A549 (cell line): ENCODE data around the gene EFNA3. TPM values are rescaled to one million over a fixed set of nuclear protein-coding genes. Genes with fewer than 3 reads are reported as not detected.

Experiments used
- ATAC-seq, 2 experiments: fragments of 200-7000 bp in 1 of 2; fragments of >200 bp in 1 of 2; cut with Nextera tagmentation in 1 of 2; cut with Tn5 transposase in 1 of 2; 3 replicates each; pipeline versions ENCODE4 v1.8.0 to v1.9.1; 2018 to 2020; ENCODE audit warnings: mild to moderate bottlenecking in 1 of 2, moderate library complexity in 1 of 2
- CTCF ChIA-PET: fragments of 300-600 bp; sonication (Branson Sonifier 250); formaldehyde crosslinking; extraction: SDS; loops from one replicate; lab custom pipeline; 2021; ENCODE audit warnings: antibody characterized with exemption, inconsistent platforms; lab: Yijun Ruan, JAX
- POLR2A ChIA-PET: fragments of 350-600 bp; formaldehyde crosslinking; extraction: SDS; loops from one replicate; lab custom pipeline; 2021; ENCODE audit warnings: antibody characterized with exemption, inconsistent platforms; lab: Yijun Ruan, JAX
- DNase-seq, 2 experiments: peaks; one replicate each; pipeline versions ENCODE4 v3.0.0 to v3.0.0-alpha.2; 2011 to 2016; ENCODE audit warnings: low read depth in 1 of 2, low spot score in 1 of 2
- FAIRE-seq: peaks from 2 replicates; lab custom pipeline; 2011; peaks lifted over from hg19 to GRCh38; lab: Jason Lieb, UNC
- H3K27ac ChIP-seq, 2 experiments: fragments of >200 bp; sonication (Bioruptor Twin); formaldehyde crosslinking; 3 replicates each; pipeline ENCODE4 v1.5.1; 2016 to 2017
- H3K4me1 ChIP-seq: fragments of >200 bp; sonication (Bioruptor Twin); formaldehyde crosslinking; 3 replicates; pipeline ENCODE4 v1.6.1; 2016
- H3K4me2 ChIP-seq: fragments of >200 bp; sonication (Bioruptor Twin); formaldehyde crosslinking; 3 replicates; pipeline ENCODE4 v1.6.1; 2016
- H3K4me3 ChIP-seq: fragments of >200 bp; sonication (Bioruptor Twin); formaldehyde crosslinking; 3 replicates; pipeline ENCODE4 v1.5.1; 2016
- H3K9me3 ChIP-seq: fragments of >200 bp; sonication (Bioruptor Twin); formaldehyde crosslinking; 3 replicates; pipeline ENCODE4 v1.6.1; 2016
- BHLHE40 ChIP-seq: IDR thresholded peaks from 2 replicates; pipeline ENCODE4 v1.6.1; 2012; ENCODE audit warnings: low read depth, low read length, inconsistent platforms
- CBX2 ChIP-seq: fragments of 200-600 bp; sonication (generic); IDR thresholded peaks from 2 replicates; pipeline ENCODE4 v1.6.1; 2016; ENCODE audit warnings: low read depth, mild to moderate bottlenecking, borderline replicate concordance
- CHD2 ChIP-seq: fragments of 150-350 bp; IDR thresholded peaks from 2 replicates; pipeline ENCODE4 v1.6.1; 2014; ENCODE audit warnings: low read length; ENCODE audit not compliant: partially characterized antibody
- CHD4 ChIP-seq: fragments of 200-600 bp; sonication (generic); IDR thresholded peaks from 2 replicates; pipeline ENCODE4 v1.6.1; 2016; ENCODE audit warnings: antibody characterized with exemption, mild to moderate bottlenecking, borderline replicate concordance
- EHMT2 ChIP-seq: fragments of 200-600 bp; sonication (generic); IDR thresholded peaks from 2 replicates; pipeline ENCODE4 v1.6.1; 2016; ENCODE audit warnings: antibody characterized with exemption, low read depth, mild to moderate bottlenecking, moderate library complexity
- ELK1 ChIP-seq: fragments of 150-350 bp; IDR thresholded peaks from 2 replicates; pipeline ENCODE4 v1.6.1; 2014; ENCODE audit warnings: low read depth, mild to moderate bottlenecking, low read length
- ESRRA ChIP-seq: fragments of 150-350 bp; IDR thresholded peaks from 2 replicates; pipeline ENCODE4 v1.6.1; 2014; ENCODE audit warnings: mild to moderate bottlenecking, low read length, borderline replicate concordance
- FOSL2 ChIP-seq, 2 experiments: fragments of 450-650 bp in 1 of 2; fragments of >200 bp in 1 of 2; sonication (Bioruptor Twin) in 1 of 2; formaldehyde crosslinking; IDR thresholded peaks; 2 replicates each; pipeline versions ENCODE4 v1.5.0 to v1.6.1; 2016 to 2020; ENCODE audit warnings: mild to moderate bottlenecking in 1 of 2, moderate library complexity in 1 of 2
- HEYL ChIP-seq: fragments of 250-450 bp; sonication (Bioruptor Pico); IDR thresholded peaks from 2 replicates; pipeline ENCODE4 v1.8.0; 2021; ENCODE audit warnings: mild to moderate bottlenecking, moderate library complexity
- KDM1A ChIP-seq: fragments of 200-600 bp; sonication (generic); IDR thresholded peaks from 2 replicates; pipeline ENCODE4 v1.6.1; 2016; ENCODE audit warnings: low read depth, mild to moderate bottlenecking
- KDM5A ChIP-seq: fragments of 200-600 bp; sonication (generic); IDR thresholded peaks from 2 replicates; pipeline ENCODE4 v1.6.1; 2016; ENCODE audit warnings: antibody characterized with exemption, mild to moderate bottlenecking
- MAFK ChIP-seq: fragments of 450-650 bp; IDR thresholded peaks from 2 replicates; pipeline ENCODE4 v1.6.1; 2014; ENCODE audit not compliant: partially characterized antibody
- NFE2L2 ChIP-seq: fragments of 150-350 bp; conservative IDR thresholded peaks from 2 replicates; pipeline ENCODE4 v1.6.1; 2014; ENCODE audit warnings: low read length
- POLR2AphosphoS2 ChIP-seq: conservative IDR thresholded peaks from 2 replicates; pipeline ENCODE4 v1.6.1; 2012; ENCODE audit warnings: low read length, improper control_type of control experiment, inconsistent platforms
- RAD21 ChIP-seq, 2 experiments: fragments of >200 bp in 1 of 2; sonication (Bioruptor Twin) in 1 of 2; formaldehyde crosslinking in 1 of 2; IDR thresholded peaks in 1 of 2; conservative IDR thresholded peaks in 1 of 2; 2 replicates in 1 of 2; 3 replicates in 1 of 2; pipeline ENCODE4 v1.6.1; 2012 to 2018; ENCODE audit warnings: inconsistent platforms in 1 of 2
- RARB ChIP-seq: fragments of 250-450 bp; sonication (Bioruptor Pico); IDR thresholded peaks from 2 replicates; pipeline ENCODE4 v1.8.0; 2021; ENCODE audit warnings: mild to moderate bottlenecking, moderate library complexity
- RCOR1 ChIP-seq: fragments of 150-350 bp; IDR thresholded peaks from 2 replicates; pipeline ENCODE4 v1.6.1; 2014; ENCODE audit warnings: antibody characterized with exemption, low read length, low read depth
- RFX5 ChIP-seq: fragments of 450-650 bp; IDR thresholded peaks from 2 replicates; pipeline ENCODE4 v1.7.1; 2014; ENCODE audit warnings: antibody characterized with exemption, mild to moderate bottlenecking, moderate library complexity
- RNF2 ChIP-seq: fragments of 200-600 bp; sonication (generic); IDR thresholded peaks from 2 replicates; pipeline ENCODE4 v1.6.1; 2016; ENCODE audit warnings: low read depth, mild to moderate bottlenecking, antibody characterized with exemption, moderate library complexity, borderline replicate concordance
- SMC3 ChIP-seq: fragments of >200 bp; sonication (Bioruptor Twin); formaldehyde crosslinking; IDR thresholded peaks from 3 replicates; pipeline ENCODE4 v1.6.1; 2018; ENCODE audit warnings: inconsistent platforms
- SREBF2 ChIP-seq: fragments of 450-650 bp; IDR thresholded peaks from 2 replicates; pipeline ENCODE4 v1.6.1; 2014; ENCODE audit warnings: mild to moderate bottlenecking, moderate library complexity
- ZNF302 ChIP-seq: fragments of 250-450 bp; sonication (Bioruptor Pico); IDR thresholded peaks from 2 replicates; pipeline ENCODE4 v1.9.0; 2021; ENCODE audit warnings: inconsistent platforms, mild to moderate bottlenecking, moderate library complexity
- WGBS: methylation state at CpG from one replicate; pipeline ENCODE4 v1.1.6; 2017; ENCODE audit errors: missing lambda C conversion rate; 5-methylcytosine and 5-hydroxymethylcytosine counted together
- polyA plus RNA-seq, 4 experiments: library from polyadenylated mRNA; depleted of rRNA in 3 of 4; stranded (reverse); fragments of >200 nt; fragmentation: RNase III in 1 of 4; extraction: RNeasy Plus Mini Kit Qiagen cat#74134 plus additional on column Dnase treatment in 1 of 4; gene quantifications; 2 replicates in 3 of 4; 3 replicates in 1 of 4; pipeline ENCODE4 v1.2.3, GENCODE V29; 2011 to 2017
- TF ChIP-seq, protein P1 (sequence below): fragments of >200 bp; sonication (Bioruptor Twin); formaldehyde crosslinking; IDR thresholded peaks from 3 replicates; pipeline ENCODE4 v1.6.1; 2016
- TF ChIP-seq, protein P2 (sequence below): IDR thresholded peaks from 2 replicates; pipeline ENCODE4 v1.6.1; 2012
- TF ChIP-seq, protein P3 (sequence below): IDR thresholded peaks from 2 replicates; pipeline ENCODE4 v1.6.1; 2012; ENCODE audit warnings: low read depth, borderline replicate concordance

Gene EFNA3
- polyA plus RNA-seq, 2 of the 4 experiments (the other 2 are of a cell fraction): 1.9 to 2.7 TPM

GRCh38 chr1:155043301-155043702, 35.3 kb upstream of the EFNA3 start:
- WGBS: 77% methylated on average over 12 of the region's 12 CpGs
- no peak for FAIRE-seq

DNA sequence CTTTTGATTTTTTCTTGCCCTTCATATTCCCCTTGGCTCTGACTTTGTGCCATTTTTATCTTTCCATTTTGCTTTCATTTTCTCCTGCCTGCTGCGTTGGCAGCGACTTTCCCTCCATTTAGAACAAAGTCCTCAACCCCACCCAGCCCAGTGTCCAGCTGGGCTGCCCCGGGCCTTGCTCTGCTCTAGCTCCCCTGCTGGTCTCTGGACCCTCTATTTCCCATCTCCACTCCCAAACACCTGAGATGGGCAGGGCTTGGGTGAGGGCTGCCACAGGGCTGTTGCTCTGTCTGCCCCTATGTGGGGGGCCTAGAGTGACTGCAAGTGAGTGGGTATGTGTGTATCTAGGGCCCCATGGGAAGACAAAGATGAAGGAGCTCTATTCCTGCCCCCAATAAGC, 34.8 kb upstream of the EFNA3 start:
- H3K4me2 ChIP-seq: no peak overlapping the region; the same call in 2 of the 3 replicates
- H3K4me1 ChIP-seq: peaks cover 37% of the 10 kb centered on the region
- H3K27ac ChIP-seq: peak overlapping the region; percentile 19 to 69; a peak in 3 of 6 replicates
- ChIA-PET POLR2A (interaction anchor here (0.7 kb wide), 1 partner anchor 79 kb away, joined by 6 read pairs; no protein-coding TSS in a partner anchor), CTCF (interaction anchor here (0.5 to 5.9 kb wide), 7 partner anchors 42 to 441 kb away, joined by 3 to 36 read pairs (median 5); no protein-coding TSS in a partner anchor)
- no peaks in the 10 kb centered on the region for H3K9me3 ChIP-seq
- no peak overlapping the region for H3K4me3 ChIP-seq
- FAIRE-seq (no peak), ATAC-seq (no peak), DNase-seq (no peak)
- TF ChIP-seq ZNF302 (CRISPR knock-in tag) (no peak), EHMT2 (no peak), RNF2 (no peak), CBX2 (no peak)
- TF ChIP-seq, protein P1, sequence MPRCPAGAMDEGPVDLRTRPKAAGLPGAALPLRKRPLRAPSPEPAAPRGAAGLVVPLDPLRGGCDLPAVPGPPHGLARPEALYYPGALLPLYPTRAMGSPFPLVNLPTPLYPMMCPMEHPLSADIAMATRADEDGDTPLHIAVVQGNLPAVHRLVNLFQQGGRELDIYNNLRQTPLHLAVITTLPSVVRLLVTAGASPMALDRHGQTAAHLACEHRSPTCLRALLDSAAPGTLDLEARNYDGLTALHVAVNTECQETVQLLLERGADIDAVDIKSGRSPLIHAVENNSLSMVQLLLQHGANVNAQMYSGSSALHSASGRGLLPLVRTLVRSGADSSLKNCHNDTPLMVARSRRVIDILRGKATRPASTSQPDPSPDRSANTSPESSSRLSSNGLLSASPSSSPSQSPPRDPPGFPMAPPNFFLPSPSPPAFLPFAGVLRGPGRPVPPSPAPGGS: no peak
- WGBS: 76% methylated on average over 3 of the region's 3 CpGs

More at GRCh38 chr1:155043301-155043702, 35.3 kb upstream of the EFNA3 start:
- ChIA-PET CTCF (interaction anchor here (1.1 to 5.9 kb wide), 4 partner anchors 43 to 125 kb away, joined by 3 to 36 read pairs (median 10); no protein-coding TSS in a partner anchor), POLR2A (no interaction called here)
- Histone ChIP-seq H3K4me1 (peaks cover 42% of the 10 kb centered on the region), H3K4me2 (no peak overlapping the region; the same call in 2 of the 3 replicates), H3K27ac (peak overlapping the region in 1 of 2 experiments; percentile 16; a peak in 1 of 6 replicates), H3K4me3 (no peak overlapping the region)
- TF ChIP-seq CHD4 (no peak), CHD2 (no peak)
- TF ChIP-seq, all 56 proteins: peak for 0
- no peak for DNase-seq
- no peaks in the 10 kb centered on the region for H3K9me3 ChIP-seq
- no peak for ATAC-seq

DNA sequence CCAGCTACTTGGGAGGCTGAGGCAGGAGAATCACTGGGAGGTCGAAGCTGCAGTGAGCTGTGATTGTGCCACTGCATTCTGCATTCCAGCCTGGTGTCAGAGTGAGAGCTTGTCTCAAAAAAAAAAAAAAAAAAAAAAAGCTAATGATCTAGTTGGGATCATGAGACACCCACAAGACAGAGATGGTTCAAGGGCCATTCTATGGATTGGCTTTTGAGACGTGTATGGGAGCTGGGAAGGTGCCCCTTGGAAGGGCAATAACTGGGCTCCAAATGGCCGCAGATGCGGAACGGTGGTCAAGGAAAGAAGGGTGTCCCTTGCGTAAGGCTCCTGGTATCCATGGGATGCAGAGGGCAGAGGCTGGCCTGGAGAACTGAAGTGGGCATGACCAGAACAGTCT, 34.3 kb upstream of the EFNA3 start:
- CTCF ChIA-PET: interaction anchor here (0.5 to 5.9 kb wide), 12 partner anchors 38 to 440 kb away, joined by 3 to 36 read pairs (median 4); no protein-coding TSS in a partner anchor
- FAIRE-seq: no peak
- no peak for ATAC-seq

DNA sequence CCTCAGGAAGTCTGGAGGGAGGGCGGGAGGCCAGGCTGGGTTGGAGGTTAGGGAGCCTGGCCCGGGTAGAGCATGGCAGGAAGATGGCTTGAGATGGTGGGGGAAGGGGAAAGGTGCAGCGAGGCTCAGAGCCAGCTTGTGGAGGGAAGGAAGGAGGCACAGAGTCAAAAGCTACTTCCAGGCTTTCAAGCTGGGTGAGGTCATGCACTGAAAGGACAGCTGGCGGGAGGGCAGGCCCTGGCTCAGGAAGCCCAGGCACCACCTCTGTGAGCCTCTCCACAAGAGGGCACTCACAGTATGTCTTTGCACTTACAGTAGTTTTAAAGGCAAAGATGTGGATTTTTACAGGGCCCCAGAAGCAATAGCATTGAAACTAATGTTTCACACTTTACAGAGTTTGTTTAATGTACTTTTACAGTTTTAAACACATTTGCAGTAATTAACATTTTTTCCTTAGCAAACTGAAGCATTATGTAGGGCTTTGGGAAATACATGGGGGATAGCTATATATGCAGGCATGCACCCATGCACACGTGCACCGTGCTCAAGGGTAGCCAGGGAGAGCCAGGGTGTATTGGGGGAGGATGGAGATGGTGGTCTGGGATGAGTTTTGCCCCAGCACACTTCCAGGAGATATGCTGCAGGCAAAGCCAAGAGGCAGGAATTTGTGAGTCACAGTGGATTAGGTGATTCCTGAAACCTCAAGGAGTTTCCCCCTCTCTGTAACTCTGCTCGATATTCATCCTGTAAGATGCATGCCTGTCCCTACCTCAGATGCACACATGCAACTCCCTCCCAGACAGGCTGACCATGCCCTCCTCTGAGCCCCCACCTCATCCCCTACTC, 33.6 kb upstream of the EFNA3 start:
- Histone ChIP-seq H3K4me2 (peak overlapping the region; percentile 34), H3K4me1 (peaks cover 35% of the 10 kb centered on the region), H3K4me3 (no peak overlapping the region), H3K27ac (peak overlapping the region; percentile 69 to 86), H3K9me3 (no peaks in the 10 kb centered on the region)
- POLR2A ChIA-PET: no interaction called here
- FAIRE-seq (peak; percentile 23), DNase-seq (peak; percentile 88), ATAC-seq (peak; percentile 93 to 96)
- CTCF ChIA-PET: interaction anchor here (0.7 to 5.9 kb wide), 11 partner anchors 38 to 440 kb away, joined by 3 to 36 read pairs (median 4); no protein-coding TSS in a partner anchor
- WGBS: 49% methylated on average over 7 of the region's 7 CpGs
- TF ChIP-seq CHD2: no peak
- no peak for TF ChIP-seq SREBF2
- TF ChIP-seq, protein P2, sequence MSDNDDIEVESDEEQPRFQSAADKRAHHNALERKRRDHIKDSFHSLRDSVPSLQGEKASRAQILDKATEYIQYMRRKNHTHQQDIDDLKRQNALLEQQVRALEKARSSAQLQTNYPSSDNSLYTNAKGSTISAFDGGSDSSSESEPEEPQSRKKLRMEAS: peak; percentile 62
- no peak for TF ChIP-seq FOSL2 (IDR thresholded peaks at IDR 0.05)
- no peak for TF ChIP-seq FOSL2 (CRISPR knock-in tag; IDR thresholded peaks at IDR 0.05)
- TF ChIP-seq RAD21 (conservative IDR thresholded peaks at IDR 0.05 in 1 of 2, IDR thresholded peaks at IDR 0.05 in 1 of 2): peak; percentile 75 to 81
- TF ChIP-seq, protein P3, sequence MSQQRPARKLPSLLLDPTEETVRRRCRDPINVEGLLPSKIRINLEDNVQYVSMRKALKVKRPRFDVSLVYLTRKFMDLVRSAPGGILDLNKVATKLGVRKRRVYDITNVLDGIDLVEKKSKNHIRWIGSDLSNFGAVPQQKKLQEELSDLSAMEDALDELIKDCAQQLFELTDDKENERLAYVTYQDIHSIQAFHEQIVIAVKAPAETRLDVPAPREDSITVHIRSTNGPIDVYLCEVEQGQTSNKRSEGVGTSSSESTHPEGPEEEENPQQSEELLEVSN: no peak
- no peak for TF ChIP-seq ELK1
- no peak for TF ChIP-seq CHD4
- TF ChIP-seq SMC3: peak; percentile 79
- TF ChIP-seq KDM5A: no peak
- TF ChIP-seq RFX5: no peak

More for the DNA sequence above, 34.3 kb upstream of the EFNA3 start:
- POLR2A ChIA-PET: interaction anchor here (0.7 kb wide), 1 partner anchor 80 kb away, joined by 6 read pairs; no protein-coding TSS in a partner anchor
- 75% methylated on average over 6 of the region's 6 CpGs for WGBS
- peak overlapping the region; percentile 34 for H3K4me2 ChIP-seq
- no peaks in the 10 kb centered on the region for H3K9me3 ChIP-seq
- DNase-seq: no peak
- no peak for TF ChIP-seq KDM1A
- TF ChIP-seq RARB: no peak
- no peak for TF ChIP-seq ESRRA
- TF ChIP-seq HEYL: no peak
- TF ChIP-seq BHLHE40: no peak
- no peak for TF ChIP-seq POLR2AphosphoS2
- TF ChIP-seq ELK1: no peak
- TF ChIP-seq MAFK: no peak
- no peak for TF ChIP-seq RCOR1
- TF ChIP-seq NFE2L2: no peak
- peaks cover 32% of the 10 kb centered on the region for H3K4me1 ChIP-seq
- H3K27ac ChIP-seq: peak overlapping the region; percentile 69 to 86
- no peak overlapping the region for H3K4me3 ChIP-seq
